HG02852 (cell line): Measurements from ENCODE around the gene SDK1.
"Not testable (repeated sequence)": the region's sequence is repeated elsewhere in the genome, so short reads cannot be mapped to it uniquely, and the experiment has no call there.

Experiments
- ATAC-seq: cut with Tn5 transposase; IDR thresholded peaks from one replicate; pipeline ENCODE4 v1.9.1; 2021; ENCODE audit warnings: mild to moderate bottlenecking, moderate library complexity; ENCODE audit not compliant: unreplicated experiment

Gene SDK1

GRCh38 chr7:4085937-4086691 is 785.1 kb downstream of the SDK1 start:
- no peak for ATAC-seq

- no peak for ATAC-seq
These were observed 785.7 kb downstream of the SDK1 start for GRCh38 chr7:4086723-4087122.

- ATAC-seq = no peak
These were observed 790.7 kb downstream of the SDK1 start for GRCh38 chr7:4091767-4092166.

- no peak for ATAC-seq
These were observed 792.0 kb downstream of the SDK1 start for GRCh38 chr7:4093035-4093434.

- ATAC-seq = no peak
These were observed 792.4 kb downstream of the SDK1 start for GRCh38 chr7:4093483-4093882.

- ATAC-seq = not testable (repeated sequence)
These were observed 793.1 kb downstream of the SDK1 start for GRCh38 chr7:4094158-4094557.

GRCh38 chr7:4097001-4097609 is 796.1 kb downstream of the SDK1 start:
- no peak for ATAC-seq

GRCh38 chr7:4098169-4098568 is 797.1 kb downstream of the SDK1 start:
- no peak for ATAC-seq

GRCh38 chr7:4099651-4100050 is 798.6 kb downstream of the SDK1 start:
- ATAC-seq = no peak

- no peak for ATAC-seq
These were observed 799.1 kb downstream of the SDK1 start for GRCh38 chr7:4100148-4100547.

- no peak for ATAC-seq
These were observed 799.6 kb downstream of the SDK1 start for GRCh38 chr7:4100691-4101090.

GRCh38 chr7:4102231-4102841 is 801.3 kb downstream of the SDK1 start:
- ATAC-seq = no peak

- ATAC-seq = no peak
These were observed 802.5 kb downstream of the SDK1 start for GRCh38 chr7:4103352-4104091.

- ATAC-seq = no peak
These were observed 806.8 kb downstream of the SDK1 start for GRCh38 chr7:4107839-4108238.

- ATAC-seq = no peak
These were observed 807.9 kb downstream of the SDK1 start for GRCh38 chr7:4108951-4109350.

GRCh38 chr7:4109481-4110110 is 808.5 kb downstream of the SDK1 start:
- ATAC-seq = no peak

GRCh38 chr7:4110438-4110837 is 809.4 kb downstream of the SDK1 start:
- no peak for ATAC-seq

GRCh38 chr7:4111166-4111565 is 810.1 kb downstream of the SDK1 start:
- ATAC-seq = no peak

- ATAC-seq = no peak
These were observed 812.2 kb downstream of the SDK1 start for GRCh38 chr7:4113271-4113670.

- no peak for ATAC-seq
These were observed 812.9 kb downstream of the SDK1 start for GRCh38 chr7:4113976-4114375.

GRCh38 chr7:4115442-4115841 is 814.4 kb downstream of the SDK1 start:
- ATAC-seq = no peak
